Astrocyte of the spinal cord (primary cell): ENCODE results near the gene TAS2R10.

Source experiments
- DNase-seq: peaks from one replicate; pipeline ENCODE4 v3.0.0; 2011; ENCODE audit warnings: low read depth, low spot score
- H3K4me3 ChIP-seq: 2 replicates; pipeline ENCODE4 v1.5.1; 2011; ENCODE audit warnings: low read depth, mild to moderate bottlenecking, low read length, moderate library complexity
- CTCF ChIP-seq: IDR thresholded peaks from 2 replicates; pipeline ENCODE4 v1.5.1; 2012; ENCODE audit warnings: low read depth, mild to moderate bottlenecking, low read length, inconsistent platforms
- in situ Hi-C: cut with HindIII; loops from 2 replicates; pipeline ENCODE4 v1.10.0; 2017; ENCODE audit warnings: low sequenced_read_pairs

Gene TAS2R10

GRCh38 chr12:10826258-10826657, at the start of gene TAS2R10:
TAS2R10 (minus strand) TSS chr12:10826358; CDS start chr12:10826269, 89 bp downstream.
- no peak for DNase-seq
- in situ Hi-C loops, result no loop called here
- no peak for TF ChIP-seq CTCF
- no peak within 1 kb of the TSS for H3K4me3 ChIP-seq

- in situ Hi-C loops, result no loop called here
- peak; percentile 42 for DNase-seq
- no peak overlapping the region for H3K4me3 ChIP-seq
- no peak for TF ChIP-seq CTCF
Observed at GRCh38 chr12:10873378-10873777, 47.2 kb upstream of the TAS2R10 start.

- no peak for DNase-seq
- no peak overlapping the region for H3K4me3 ChIP-seq
- TF ChIP-seq CTCF, result no peak
- in situ Hi-C loops, result no loop called here
Observed at GRCh38 chr12:10867381-10867780, 41.2 kb upstream of the TAS2R10 start.

GRCh38 chr12:10863512-10864218, 37.5 kb upstream of the TAS2R10 start:
- in situ Hi-C loops, result no loop called here
- no peak for TF ChIP-seq CTCF
- H3K4me3 ChIP-seq, result no peak overlapping the region

GRCh38 chr12:10861366-10861765, 35.2 kb upstream of the TAS2R10 start:
- no peak overlapping the region for H3K4me3 ChIP-seq
- in situ Hi-C loops, result no loop called here
- peak; percentile 19 for DNase-seq
- TF ChIP-seq CTCF, result no peak

More at GRCh38 chr12:10863512-10864218, 37.5 kb upstream of the TAS2R10 start:
- no peak for DNase-seq

GRCh38 chr12:10855807-10856206, 29.6 kb upstream of the TAS2R10 start:
- in situ Hi-C loops, result no loop called here
- DNase-seq, result no peak
- H3K4me3 ChIP-seq, result no peak overlapping the region
- no peak for TF ChIP-seq CTCF
